DOHH2 (cell line): ENCODE data around the gene TIMP3.
"Not testable (repeated sequence)": the region's sequence is repeated elsewhere in the genome, so short reads cannot be mapped to it uniquely, and the experiment has no call there.

Source experiments
- H3F3A ChIP-seq: fragments of 200-600 bp; sonication (generic), shearing (Covaris generic); 2 replicates; pipeline ENCODE4 v1.6.0; 2016; ENCODE audit warnings: antibody characterized with exemption, mild to moderate bottlenecking; ENCODE audit not compliant: control insufficient read depth, insufficient read depth
- H3K27ac ChIP-seq: fragments of 200-600 bp; sonication (generic); 2 replicates; pipeline ENCODE4 v1.5.1; 2014; ENCODE audit warnings: low read depth, mild to moderate bottlenecking, low read length, moderate library complexity
- H3K27me3 ChIP-seq: fragments of 200-600 bp; sonication (generic); 2 replicates; pipeline ENCODE4 v1.6.1; 2014; ENCODE audit warnings: mild to moderate bottlenecking, low read length, mixed read lengths; ENCODE audit not compliant: control insufficient read depth
- H3K36me3 ChIP-seq: fragments of 200-600 bp; sonication (generic); 2 replicates; pipeline ENCODE4 v1.6.1; 2014; ENCODE audit warnings: mild to moderate bottlenecking, low read length, moderate library complexity, mixed read lengths; ENCODE audit not compliant: control insufficient read depth
- H3K4me1 ChIP-seq: fragments of 200-600 bp; sonication (generic); 2 replicates; pipeline ENCODE4 v1.6.1; 2014; ENCODE audit warnings: mild to moderate bottlenecking, low read length, mixed read lengths; ENCODE audit not compliant: control insufficient read depth
- H3K4me2 ChIP-seq: fragments of 200-600 bp; sonication (generic); 2 replicates; pipeline ENCODE4 v1.6.0; 2014; ENCODE audit warnings: mild to moderate bottlenecking, low read length, moderate library complexity
- H3K4me3 ChIP-seq: fragments of 200-600 bp; sonication (generic); 2 replicates; pipeline ENCODE4 v1.5.1; 2014; ENCODE audit warnings: mild to moderate bottlenecking, low read length, mixed read lengths
- H3K79me2 ChIP-seq: fragments of 200-600 bp; sonication (generic); 2 replicates; pipeline ENCODE4 v1.6.1; 2014; ENCODE audit warnings: mild to moderate bottlenecking, low read length, mixed read lengths; ENCODE audit not compliant: control insufficient read depth
- H3K9me2 ChIP-seq: fragments of 200-600 bp; sonication (generic); replicated peaks from 2 replicates; pipeline ENCODE4 v1.6.1; 2014; ENCODE audit warnings: mild to moderate bottlenecking, low read length, mixed read lengths; ENCODE audit not compliant: control insufficient read depth
- H3K9me3 ChIP-seq: fragments of 200-600 bp; sonication (generic); 2 replicates; pipeline ENCODE4 v1.6.1; 2014; ENCODE audit warnings: antibody characterized with exemption, low read length, mixed read lengths; ENCODE audit not compliant: control insufficient read depth, insufficient read depth
- H4K20me1 ChIP-seq: fragments of 200-600 bp; sonication (generic); 2 replicates; pipeline ENCODE4 v1.6.0; 2014; ENCODE audit warnings: low read depth, mild to moderate bottlenecking, antibody characterized with exemption, low read length, moderate library complexity; ENCODE audit not compliant: control insufficient read depth, insufficient read depth
- CTCF ChIP-seq: fragments of 200-600 bp; sonication (generic); IDR thresholded peaks from one replicate; pipeline ENCODE4 v1.5.1; 2014; ENCODE audit warnings: antibody characterized with exemption, mild to moderate bottlenecking, low read depth, low read length; ENCODE audit not compliant: poor library complexity, severe bottlenecking
- EZH2phosphoT487 ChIP-seq: fragments of 200-600 bp; sonication (generic); IDR thresholded peaks from 2 replicates; pipeline ENCODE4 v1.6.1; 2017; ENCODE audit warnings: borderline replicate concordance, mild to moderate bottlenecking, antibody characterized with exemption, low read length, moderate library complexity, mixed read lengths

Gene TIMP3

DNA sequence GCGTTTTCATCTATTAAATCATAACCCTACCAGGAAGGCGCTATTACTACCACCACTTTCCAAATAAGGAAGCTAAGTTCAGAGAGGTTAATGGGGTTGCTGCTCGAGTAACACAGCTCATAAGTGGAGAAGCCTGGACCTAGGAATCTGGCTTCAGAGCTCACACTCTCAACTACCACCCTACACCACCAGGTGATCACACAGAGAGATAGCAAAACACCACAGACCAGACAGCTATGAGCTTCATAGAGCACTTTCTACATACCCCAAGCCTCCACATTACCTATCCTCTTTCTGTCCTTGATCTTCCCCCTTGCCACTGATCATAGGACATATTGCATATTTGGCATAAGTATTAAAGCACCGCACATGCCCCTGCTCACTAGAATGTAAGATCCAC is 65.4 kb downstream of the TIMP3 start:
- Histone ChIP-seq H3F3A (no peaks in the 10 kb centered on the region), H4K20me1 (no peaks in the 10 kb centered on the region), H3K4me2 (no peak overlapping the region), H3K27ac (no peak overlapping the region), H3K9me3 (no peaks in the 10 kb centered on the region), H3K9me2 (no peaks in the 10 kb centered on the region), H3K27me3 (peaks cover 3% of the 10 kb centered on the region; the same call in 1 of the 2 replicates), H3K79me2 (no peaks in the 10 kb centered on the region), H3K36me3 (no peaks in the 10 kb centered on the region), H3K4me1 (no peaks in the 10 kb centered on the region), H3K4me3 (no peak overlapping the region)
- TF ChIP-seq EZH2phosphoT487 (no peak), CTCF (no peak)

DNA sequence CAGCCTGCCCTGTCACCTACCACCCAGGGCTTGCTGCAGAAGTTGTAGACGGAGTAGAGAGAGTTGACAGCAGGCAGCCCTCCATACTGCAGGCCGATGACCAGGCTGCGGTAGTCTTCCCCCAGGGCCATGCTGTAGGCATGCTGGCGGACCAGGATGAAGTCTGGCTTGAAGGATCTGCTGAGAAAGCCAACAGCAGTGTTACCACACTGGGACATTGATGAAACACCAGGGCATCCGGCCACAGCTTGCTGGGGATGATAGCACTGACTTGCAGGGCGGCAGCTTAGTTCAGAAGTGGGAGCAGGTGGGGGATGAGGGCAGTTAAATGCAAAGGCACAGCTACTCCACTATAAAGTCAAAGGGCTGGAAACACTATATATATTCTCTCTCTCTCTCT is 67.4 kb downstream of the TIMP3 start:
- no peaks in the 10 kb centered on the region for H3K4me1 ChIP-seq
- H3K27ac ChIP-seq, result no peak overlapping the region
- H3K4me2 ChIP-seq, result no peak overlapping the region
- no peaks in the 10 kb centered on the region for H3K9me3 ChIP-seq
- H3F3A ChIP-seq, result no peaks in the 10 kb centered on the region
- no peaks in the 10 kb centered on the region for H3K9me2 ChIP-seq
- no peaks in the 10 kb centered on the region for H4K20me1 ChIP-seq
- no peak overlapping the region for H3K4me3 ChIP-seq
- no peaks in the 10 kb centered on the region for H3K36me3 ChIP-seq
- no peaks in the 10 kb centered on the region for H3K79me2 ChIP-seq
- peaks cover 3% of the 10 kb centered on the region; the same call in 1 of the 2 replicates for H3K27me3 ChIP-seq
- TF ChIP-seq EZH2phosphoT487, result no peak
- TF ChIP-seq CTCF, result no peak

GRCh38 chr22:32870474-32870873 is 69.0 kb downstream of the TIMP3 start:
- no peaks in the 10 kb centered on the region for H3K36me3 ChIP-seq
- no peak overlapping the region for H3K4me2 ChIP-seq
- H4K20me1 ChIP-seq, result no peaks in the 10 kb centered on the region
- H3K27ac ChIP-seq, result no peak overlapping the region
- H3K4me3 ChIP-seq, result no peak overlapping the region
- H3K9me3 ChIP-seq, result no peaks in the 10 kb centered on the region
- peaks cover 6% of the 10 kb centered on the region; the same call in 1 of the 2 replicates for H3K27me3 ChIP-seq
- H3F3A ChIP-seq, result no peaks in the 10 kb centered on the region
- H3K79me2 ChIP-seq, result no peaks in the 10 kb centered on the region
- TF ChIP-seq CTCF (no peak), EZH2phosphoT487 (no peak)
- no peaks in the 10 kb centered on the region for H3K4me1 ChIP-seq
- no peaks in the 10 kb centered on the region for H3K9me2 ChIP-seq

GRCh38 chr22:32873604-32874003 is 72.1 kb downstream of the TIMP3 start:
- not testable (repeated sequence) for H3K36me3 ChIP-seq, H3K27ac ChIP-seq, H3K9me2 ChIP-seq, H3K9me3 ChIP-seq, H3F3A ChIP-seq, H3K4me2 ChIP-seq, H3K79me2 ChIP-seq, H4K20me1 ChIP-seq, H3K4me3 ChIP-seq, H3K4me1 ChIP-seq
- H3K27me3 ChIP-seq, result peaks cover 13% of the 10 kb centered on the region
